Measurements from ENCODE around the gene FCRL4.

FCRL4 gene

GRCh38 chr1:157523774-157524493, 74.0 kb downstream of the FCRL4 start:
- H3K36me3 ChIP-seq (replicated peaks; ENCODE audit: insufficient read depth, low read length), result no peaks in the 10 kb centered on the region
- no peaks in the 10 kb centered on the region for H4K20me1 ChIP-seq (ENCODE audit: insufficient read depth, low read length)
- H3K9me2 ChIP-seq (replicated peaks; ENCODE audit: insufficient read depth, low read length), result no peaks in the 10 kb centered on the region
- DNase-seq, result peak; percentile 98
- H3K9ac ChIP-seq (ENCODE audit: low read length), result peak overlapping the region; percentile 50
- H3K79me2 ChIP-seq (ENCODE audit: low read length), result no peaks in the 10 kb centered on the region
- peak overlapping the region; percentile 48 for H3K4me3 ChIP-seq (ENCODE audit: low read length)
- no peaks in the 10 kb centered on the region for H3K9me3 ChIP-seq (replicated peaks; ENCODE audit: insufficient read depth, low read length)
- H3F3A ChIP-seq (ENCODE audit: insufficient read depth, low read length), result peaks cover 30% of the 10 kb centered on the region
- H3K27me3 ChIP-seq (replicated peaks; ENCODE audit: insufficient read depth, low read length), result no peaks in the 10 kb centered on the region
- TF ChIP-seq CTCF (IDR thresholded peaks at IDR 0.05; ENCODE audit: low read length) (peak; percentile 12), EZH2 (optimal IDR thresholded peaks at IDR 0.05; ENCODE audit: low read depth, low read length) (no peak)
- H2AFZ ChIP-seq (ENCODE audit: low read length), result peak overlapping the region; percentile 39
- peak overlapping the region; percentile 72 for H3K4me2 ChIP-seq (ENCODE audit: low read depth, low read length)
- H3K27ac ChIP-seq (ENCODE audit: low read length), result peak overlapping the region; percentile 84
- H3K4me1 ChIP-seq (ENCODE audit: low read length), result peaks cover 37% of the 10 kb centered on the region

Data from MM.1S (cell line).